Measurements from ENCODE around the gene UBE2E1.

Gene UBE2E1

DNA sequence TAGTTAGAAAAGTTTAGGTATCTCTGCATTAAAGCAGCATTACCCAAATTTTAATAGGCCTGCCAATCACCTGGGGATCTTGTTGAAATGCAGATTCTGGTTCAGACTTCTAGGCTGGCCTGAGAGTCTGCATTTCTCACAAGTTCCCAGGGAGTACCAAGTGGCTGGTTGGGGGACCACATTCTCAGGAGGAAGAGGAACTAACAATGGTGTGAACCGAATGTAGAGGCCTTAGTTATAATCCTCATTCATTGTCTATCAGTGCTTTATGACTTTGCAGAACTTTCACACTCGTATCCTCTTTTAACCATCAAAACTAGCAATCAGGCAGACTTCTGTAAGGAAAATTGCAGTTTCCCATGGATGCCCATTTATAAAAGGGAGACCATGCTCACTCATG lies 38.2 kb upstream of the UBE2E1 start:
- Histone ChIP-seq H3K27me3 (replicated peaks; ENCODE audit: control insufficient read depth, insufficient read depth, low read length, poor library complexity, severe bottlenecking) (no peaks in the 10 kb centered on the region), H3K9me3 (ENCODE audit: control insufficient read depth, low read length) (no peaks in the 10 kb centered on the region), H3K27ac (ENCODE audit: insufficient read depth, low read length, poor library complexity, severe bottlenecking) (no peak overlapping the region), H3K4me3 (ENCODE audit: insufficient read depth, low read depth, low read length, poor library complexity, severe bottlenecking) (no peak overlapping the region), H3K4me1 (ENCODE audit: control insufficient read depth, insufficient read depth, low read length, poor library complexity, severe bottlenecking) (no peaks in the 10 kb centered on the region), H3K36me3 (ENCODE audit: control insufficient read depth, insufficient read depth, low read length) (no peaks in the 10 kb centered on the region)
- DNase-seq = no peak

DNA sequence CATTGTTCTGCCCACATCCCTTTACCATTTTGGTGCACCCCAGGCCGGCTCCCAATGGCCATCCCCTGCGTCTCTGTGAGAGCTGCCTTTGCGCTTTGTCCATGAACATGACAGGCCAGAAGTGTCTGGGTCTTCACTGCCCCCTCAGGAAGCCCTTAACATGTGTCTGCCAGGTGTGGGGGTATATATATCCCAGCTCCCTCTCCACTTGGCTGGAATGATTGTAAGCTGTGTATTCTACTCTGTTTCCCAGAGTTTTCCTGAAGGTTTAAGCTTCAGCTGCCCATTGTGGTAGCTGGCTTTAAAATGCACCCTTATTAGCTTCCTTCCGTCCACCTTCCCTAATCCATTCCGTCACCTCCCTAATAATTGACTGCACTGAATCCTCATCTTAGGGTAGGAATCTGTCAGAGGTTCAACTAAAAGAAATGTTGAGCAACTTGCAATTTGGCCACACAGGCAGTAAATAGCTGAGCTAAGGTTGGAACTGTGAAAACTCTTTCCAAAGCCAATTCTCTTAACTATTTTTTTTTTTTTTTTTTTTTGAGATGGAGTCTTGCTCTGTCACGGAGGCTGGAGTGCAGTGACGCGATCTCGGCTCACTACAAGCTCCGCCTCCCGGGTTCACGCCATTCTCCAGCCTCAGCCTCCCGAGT lies 30.4 kb upstream of the UBE2E1 start:
- no peaks in the 10 kb centered on the region for H3K4me1 ChIP-seq (ENCODE audit: control insufficient read depth, insufficient read depth, low read length, poor library complexity, severe bottlenecking)
- no peaks in the 10 kb centered on the region for H3K36me3 ChIP-seq (ENCODE audit: control insufficient read depth, insufficient read depth, low read length)
- DNase-seq = no peak
- H3K9me3 ChIP-seq (ENCODE audit: control insufficient read depth, low read length) = no peaks in the 10 kb centered on the region
- no peak overlapping the region for H3K27ac ChIP-seq (ENCODE audit: insufficient read depth, low read length, poor library complexity, severe bottlenecking)
- H3K4me3 ChIP-seq (ENCODE audit: insufficient read depth, low read depth, low read length, poor library complexity, severe bottlenecking) = no peak overlapping the region
- H3K27me3 ChIP-seq (replicated peaks; ENCODE audit: control insufficient read depth, insufficient read depth, low read length, poor library complexity, severe bottlenecking) = no peaks in the 10 kb centered on the region

DNA sequence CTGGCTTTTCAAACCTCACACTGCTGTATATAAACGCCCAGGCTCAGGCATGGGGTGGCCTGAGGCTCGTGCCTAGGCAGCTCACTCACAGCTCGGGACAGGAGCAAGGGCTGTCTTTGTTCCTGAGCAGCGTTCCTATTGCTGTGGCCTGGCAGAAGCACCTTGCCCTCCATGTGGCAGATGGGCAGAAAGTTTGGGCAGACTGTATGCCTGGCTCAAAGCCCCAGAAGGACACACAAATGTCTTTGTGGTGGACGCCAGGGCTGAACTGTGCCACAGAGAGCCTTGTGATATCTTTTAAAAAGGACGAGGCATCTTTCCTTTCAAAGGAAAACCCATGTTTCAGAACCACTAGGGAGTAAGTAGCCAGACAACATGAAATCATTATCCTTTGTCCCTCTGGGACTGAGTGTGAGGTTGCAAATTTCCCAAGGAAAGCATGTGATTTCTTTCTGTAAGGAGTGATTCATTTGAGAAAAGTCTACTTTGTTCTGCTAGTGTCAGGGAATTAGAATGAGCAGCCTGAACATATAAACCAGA lies 29.3 kb upstream of the UBE2E1 start:
- Histone ChIP-seq H3K27me3 (replicated peaks; ENCODE audit: control insufficient read depth, insufficient read depth, low read length, poor library complexity, severe bottlenecking) (no peaks in the 10 kb centered on the region), H3K9me3 (ENCODE audit: control insufficient read depth, low read length) (no peaks in the 10 kb centered on the region), H3K36me3 (ENCODE audit: control insufficient read depth, insufficient read depth, low read length) (no peaks in the 10 kb centered on the region), H3K4me1 (ENCODE audit: control insufficient read depth, insufficient read depth, low read length, poor library complexity, severe bottlenecking) (no peaks in the 10 kb centered on the region), H3K4me3 (ENCODE audit: insufficient read depth, low read depth, low read length, poor library complexity, severe bottlenecking) (no peak overlapping the region), H3K27ac (ENCODE audit: insufficient read depth, low read length, poor library complexity, severe bottlenecking) (no peak overlapping the region)
- no peak for DNase-seq

DNA sequence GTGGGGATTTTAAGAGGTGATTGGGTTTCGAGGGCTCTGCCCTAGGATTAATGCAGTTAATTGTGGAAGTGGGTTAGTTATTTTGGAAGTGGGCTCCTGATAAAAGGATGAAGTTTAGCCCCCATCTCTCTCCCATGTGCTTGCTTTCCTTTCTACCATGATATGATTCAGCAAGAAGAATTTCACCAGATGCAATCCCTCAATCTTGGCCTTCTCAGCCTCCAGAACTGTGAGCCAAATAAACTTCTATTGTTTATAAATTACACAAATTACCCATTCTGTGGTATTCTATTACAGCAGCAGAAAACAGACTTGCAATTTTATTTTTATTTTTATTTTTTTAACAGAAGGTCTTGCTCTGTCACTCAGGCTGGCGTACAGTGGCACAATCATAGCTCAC lies 27.3 kb upstream of the UBE2E1 start:
- H3K4me1 ChIP-seq (ENCODE audit: control insufficient read depth, insufficient read depth, low read length, poor library complexity, severe bottlenecking) = no peaks in the 10 kb centered on the region
- H3K27ac ChIP-seq (ENCODE audit: insufficient read depth, low read length, poor library complexity, severe bottlenecking) = no peak overlapping the region
- H3K4me3 ChIP-seq (ENCODE audit: insufficient read depth, low read depth, low read length, poor library complexity, severe bottlenecking) = no peak overlapping the region
- DNase-seq = no peak
- no peaks in the 10 kb centered on the region for H3K9me3 ChIP-seq (ENCODE audit: control insufficient read depth, low read length)
- no peaks in the 10 kb centered on the region for H3K36me3 ChIP-seq (ENCODE audit: control insufficient read depth, insufficient read depth, low read length)
- no peaks in the 10 kb centered on the region for H3K27me3 ChIP-seq (replicated peaks; ENCODE audit: control insufficient read depth, insufficient read depth, low read length, poor library complexity, severe bottlenecking)

DNA sequence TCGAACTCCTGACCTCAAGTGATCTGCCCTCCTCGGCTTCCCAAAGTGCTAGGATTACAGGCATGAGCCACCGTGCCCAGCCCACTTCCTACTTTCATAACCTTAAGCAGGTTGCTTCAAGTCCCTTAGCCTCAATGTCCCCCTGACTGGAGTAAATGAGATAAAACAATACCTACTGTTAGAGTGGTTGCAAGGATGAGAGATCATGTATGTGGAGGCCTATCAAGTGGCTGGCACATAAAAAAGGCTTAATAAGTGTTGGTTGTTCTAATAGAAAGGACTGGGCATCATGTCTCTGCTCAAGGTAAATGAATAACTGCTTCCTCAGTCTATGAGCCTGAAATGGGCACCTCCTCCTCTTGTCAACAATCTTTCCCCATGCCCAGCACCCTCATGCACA lies 25.9 kb upstream of the UBE2E1 start:
- H3K4me1 ChIP-seq (ENCODE audit: control insufficient read depth, insufficient read depth, low read length, poor library complexity, severe bottlenecking) = no peaks in the 10 kb centered on the region
- no peaks in the 10 kb centered on the region for H3K9me3 ChIP-seq (ENCODE audit: control insufficient read depth, low read length)
- H3K27me3 ChIP-seq (replicated peaks; ENCODE audit: control insufficient read depth, insufficient read depth, low read length, poor library complexity, severe bottlenecking) = no peaks in the 10 kb centered on the region
- H3K36me3 ChIP-seq (ENCODE audit: control insufficient read depth, insufficient read depth, low read length) = no peaks in the 10 kb centered on the region
- no peak overlapping the region for H3K4me3 ChIP-seq (ENCODE audit: insufficient read depth, low read depth, low read length, poor library complexity, severe bottlenecking)
- no peak overlapping the region for H3K27ac ChIP-seq (ENCODE audit: insufficient read depth, low read length, poor library complexity, severe bottlenecking)
- DNase-seq = no peak

DNA sequence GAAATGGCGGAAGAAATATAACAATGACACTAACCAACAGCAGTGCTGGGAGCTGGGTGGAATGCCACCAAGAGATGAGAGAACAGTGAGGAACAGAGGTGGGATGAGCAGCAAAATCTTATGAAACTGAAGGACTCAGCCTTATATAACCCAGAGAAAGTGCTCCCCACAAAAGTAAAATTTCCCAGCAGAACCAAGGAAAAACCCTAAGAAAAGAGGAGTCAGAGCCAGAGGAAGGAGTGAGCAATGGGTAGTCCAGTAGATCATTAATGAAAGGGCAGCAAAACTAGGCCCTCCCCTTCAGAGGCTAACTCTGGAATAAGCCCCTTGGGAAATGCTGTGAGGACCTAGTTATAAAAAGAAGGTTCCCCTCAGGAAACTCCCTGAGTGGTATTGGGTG lies 24.7 kb upstream of the UBE2E1 start:
- Histone ChIP-seq H3K9me3 (ENCODE audit: control insufficient read depth, low read length) (no peaks in the 10 kb centered on the region), H3K27me3 (replicated peaks; ENCODE audit: control insufficient read depth, insufficient read depth, low read length, poor library complexity, severe bottlenecking) (no peaks in the 10 kb centered on the region), H3K36me3 (ENCODE audit: control insufficient read depth, insufficient read depth, low read length) (no peaks in the 10 kb centered on the region), H3K4me1 (ENCODE audit: control insufficient read depth, insufficient read depth, low read length, poor library complexity, severe bottlenecking) (no peaks in the 10 kb centered on the region), H3K4me3 (ENCODE audit: insufficient read depth, low read depth, low read length, poor library complexity, severe bottlenecking) (no peak overlapping the region), H3K27ac (ENCODE audit: insufficient read depth, low read length, poor library complexity, severe bottlenecking) (no peak overlapping the region)
- DNase-seq = no peak

DNA sequence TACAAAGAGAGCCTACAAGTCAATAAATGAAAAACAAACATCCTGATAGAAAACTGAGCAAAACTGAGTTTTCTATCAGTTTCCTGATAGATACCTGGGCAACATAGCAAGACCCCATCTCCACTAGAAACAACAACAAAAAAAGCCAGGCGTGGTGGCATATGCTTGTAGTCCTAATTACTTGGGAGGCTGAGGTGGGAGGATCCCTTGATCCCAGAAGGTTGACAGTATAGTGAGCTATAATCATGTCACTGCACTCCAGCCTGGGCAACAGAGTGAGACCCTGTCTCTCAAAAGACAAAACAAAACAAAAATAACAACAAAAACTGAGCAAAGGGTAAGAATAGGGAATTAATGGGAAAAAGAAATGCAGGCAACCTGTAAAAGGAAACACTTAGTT lies 23.9 kb upstream of the UBE2E1 start:
- Histone ChIP-seq H3K36me3 (ENCODE audit: control insufficient read depth, insufficient read depth, low read length) (no peaks in the 10 kb centered on the region), H3K9me3 (ENCODE audit: control insufficient read depth, low read length) (no peaks in the 10 kb centered on the region), H3K4me1 (ENCODE audit: control insufficient read depth, insufficient read depth, low read length, poor library complexity, severe bottlenecking) (no peaks in the 10 kb centered on the region), H3K27me3 (replicated peaks; ENCODE audit: control insufficient read depth, insufficient read depth, low read length, poor library complexity, severe bottlenecking) (no peaks in the 10 kb centered on the region), H3K27ac (ENCODE audit: insufficient read depth, low read length, poor library complexity, severe bottlenecking) (no peak overlapping the region), H3K4me3 (ENCODE audit: insufficient read depth, low read depth, low read length, poor library complexity, severe bottlenecking) (no peak overlapping the region)
- DNase-seq = no peak

DNA sequence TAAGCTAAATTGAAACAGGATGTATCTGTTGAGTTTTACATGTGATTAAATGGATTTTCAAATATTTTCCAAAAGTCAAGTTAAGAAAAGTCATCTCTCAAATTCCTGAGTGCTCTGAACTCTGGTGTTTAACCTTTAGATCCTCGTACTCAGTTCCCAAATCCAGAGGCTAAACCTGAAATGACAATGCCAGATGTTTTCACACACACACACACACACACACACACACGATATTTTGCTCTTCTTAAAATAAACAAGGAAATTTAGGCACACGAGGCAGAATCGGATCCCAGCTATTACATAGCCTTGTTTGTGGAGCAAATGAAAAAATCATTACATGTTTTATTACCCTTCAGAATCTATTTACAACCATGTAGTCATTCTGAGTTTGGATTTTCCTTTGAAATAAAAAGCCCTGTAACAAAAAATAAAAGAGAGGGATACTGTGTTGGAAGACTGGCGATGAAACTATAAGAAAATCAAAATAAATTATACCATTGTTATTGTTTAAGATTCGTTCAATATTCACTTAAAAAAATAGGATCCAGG lies 20.6 kb upstream of the UBE2E1 start:
- H3K27ac ChIP-seq (ENCODE audit: insufficient read depth, low read length, poor library complexity, severe bottlenecking) = no peak overlapping the region
- no peak overlapping the region for H3K4me3 ChIP-seq (ENCODE audit: insufficient read depth, low read depth, low read length, poor library complexity, severe bottlenecking)
- H3K27me3 ChIP-seq (replicated peaks; ENCODE audit: control insufficient read depth, insufficient read depth, low read length, poor library complexity, severe bottlenecking) = no peaks in the 10 kb centered on the region
- H3K4me1 ChIP-seq (ENCODE audit: control insufficient read depth, insufficient read depth, low read length, poor library complexity, severe bottlenecking) = no peaks in the 10 kb centered on the region
- H3K36me3 ChIP-seq (ENCODE audit: control insufficient read depth, insufficient read depth, low read length) = no peaks in the 10 kb centered on the region
- no peak for DNase-seq
- no peaks in the 10 kb centered on the region for H3K9me3 ChIP-seq (ENCODE audit: control insufficient read depth, low read length)

DNA sequence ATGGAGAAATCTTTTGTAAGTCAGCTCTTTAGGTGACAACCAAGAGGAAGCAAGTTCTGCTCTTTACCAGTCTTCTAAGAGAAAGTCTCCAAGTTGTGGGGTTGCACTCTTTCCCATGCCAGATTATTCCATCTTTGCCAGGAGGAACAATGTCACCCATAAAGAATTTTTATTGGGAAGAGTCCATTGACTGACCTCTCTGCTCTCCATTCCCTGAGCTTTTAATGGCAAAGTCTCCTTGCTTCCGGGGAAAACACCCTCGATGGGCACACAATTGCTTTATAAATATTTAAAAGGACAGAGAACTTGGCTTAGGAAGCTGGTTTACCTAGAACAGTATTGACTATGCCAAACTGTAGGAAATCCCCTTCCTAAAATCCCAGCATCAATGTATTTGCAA lies 19.9 kb upstream of the UBE2E1 start:
- Histone ChIP-seq H3K36me3 (ENCODE audit: control insufficient read depth, insufficient read depth, low read length) (no peaks in the 10 kb centered on the region), H3K4me1 (ENCODE audit: control insufficient read depth, insufficient read depth, low read length, poor library complexity, severe bottlenecking) (no peaks in the 10 kb centered on the region), H3K4me3 (ENCODE audit: insufficient read depth, low read depth, low read length, poor library complexity, severe bottlenecking) (no peak overlapping the region), H3K27me3 (replicated peaks; ENCODE audit: control insufficient read depth, insufficient read depth, low read length, poor library complexity, severe bottlenecking) (no peaks in the 10 kb centered on the region), H3K9me3 (ENCODE audit: control insufficient read depth, low read length) (no peaks in the 10 kb centered on the region), H3K27ac (ENCODE audit: insufficient read depth, low read length, poor library complexity, severe bottlenecking) (no peak overlapping the region)
- no peak for DNase-seq

DNA sequence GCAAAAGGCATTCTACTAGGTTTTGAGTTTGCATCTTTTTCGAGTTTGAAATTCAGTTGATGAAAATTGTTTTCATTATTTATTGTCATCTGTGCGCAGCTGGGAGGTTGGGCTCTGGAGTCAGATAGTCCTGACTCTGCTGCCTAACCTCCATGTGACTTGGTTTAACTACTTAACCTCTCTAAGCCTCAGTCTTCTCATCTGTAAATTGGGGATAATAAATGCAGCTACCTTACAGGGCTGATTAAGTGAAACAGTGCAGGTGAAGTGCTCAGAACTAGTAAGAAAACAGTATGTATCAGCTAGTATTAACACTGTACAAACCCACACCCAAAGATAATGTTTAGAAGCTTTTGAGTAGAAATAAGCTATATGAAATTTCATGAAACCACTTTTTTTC lies 14.1 kb upstream of the UBE2E1 start:
- no peaks in the 10 kb centered on the region for H3K9me3 ChIP-seq (ENCODE audit: control insufficient read depth, low read length)
- no peaks in the 10 kb centered on the region for H3K27me3 ChIP-seq (replicated peaks; ENCODE audit: control insufficient read depth, insufficient read depth, low read length, poor library complexity, severe bottlenecking)
- H3K36me3 ChIP-seq (ENCODE audit: control insufficient read depth, insufficient read depth, low read length) = no peaks in the 10 kb centered on the region
- no peak overlapping the region for H3K27ac ChIP-seq (ENCODE audit: insufficient read depth, low read length, poor library complexity, severe bottlenecking)
- no peak for DNase-seq
- H3K4me3 ChIP-seq (ENCODE audit: insufficient read depth, low read depth, low read length, poor library complexity, severe bottlenecking) = no peak overlapping the region
- H3K4me1 ChIP-seq (ENCODE audit: control insufficient read depth, insufficient read depth, low read length, poor library complexity, severe bottlenecking) = no peaks in the 10 kb centered on the region

Measured in effector memory CD4-positive, alpha-beta T cell (primary cell).